HepG2 (cell line): ENCODE data around the gene TTPAL. TPM values are rescaled to one million over a fixed set of nuclear protein-coding genes. Genes with fewer than 3 reads are reported as not detected.

Experiments used
- AGO2 ChIP-seq: fragments of 200-400 bp; formaldehyde crosslinking; optimal IDR thresholded peaks from 2 replicates; pipeline ENCODE3; 2017; ENCODE audit warnings: mild to moderate bottlenecking, low read depth, low read length, moderate library complexity
- EEA1 ChIP-seq: sonication (generic); formaldehyde crosslinking; IDR thresholded peaks from 2 replicates; pipeline ENCODE4 v1.5.1; 2020; ENCODE audit warnings: mild to moderate bottlenecking, missing genetic modification reagents, borderline replicate concordance
- GFI1 ChIP-seq: sonication (generic); formaldehyde crosslinking; IDR thresholded peaks from 2 replicates; pipeline ENCODE4 v1.5.0; 2020; ENCODE audit warnings: missing genetic modification reagents, mild to moderate bottlenecking, borderline replicate concordance
- HHEX ChIP-seq: IDR thresholded peaks from 2 replicates; pipeline ENCODE4 v1.6.1; 2016; ENCODE audit warnings: control low read depth
- HNRNPK ChIP-seq: fragments of 200-400 bp; formaldehyde crosslinking; IDR thresholded peaks from 2 replicates; pipeline ENCODE4 v1.6.1; 2018; ENCODE audit warnings: low read length, low read depth, moderate library complexity, mild to moderate bottlenecking; ENCODE audit not compliant: poor library complexity, severe bottlenecking
- MAZ ChIP-seq, 2 experiments: sonication (generic) in 1 of 2; formaldehyde crosslinking in 1 of 2; IDR thresholded peaks; 2 replicates each; pipeline versions ENCODE4 v1.5.0 to v1.6.1; 2012 to 2020; ENCODE audit warnings: low read depth in 2 of 2, mild to moderate bottlenecking in 2 of 2, borderline replicate concordance in 1 of 2, improper control_type of control experiment in 1 of 2, low read length in 1 of 2, missing genetic modification reagents in 1 of 2, moderate library complexity in 1 of 2
- NONO ChIP-seq, 2 experiments: fragments of 450-650 bp in 1 of 2; sonication (generic) in 1 of 2; formaldehyde crosslinking in 1 of 2; IDR thresholded peaks in 1 of 2; conservative IDR thresholded peaks in 1 of 2; 2 replicates each; pipeline versions ENCODE4 v1.6.1 to v1.8.0; 2017 to 2022; ENCODE audit warnings: mild to moderate bottlenecking in 1 of 2, missing genetic modification reagents in 1 of 2, moderate library complexity in 1 of 2
- SSRP1 ChIP-seq: IDR thresholded peaks from 2 replicates; pipeline ENCODE4 v1.6.1; 2016; ENCODE audit warnings: control low read depth
- ZBTB26 ChIP-seq: IDR thresholded peaks from 2 replicates; pipeline ENCODE4 v1.6.1; 2016; ENCODE audit warnings: missing compliant biosample characterization, missing genetic modification reagents, borderline replicate concordance
- ZC3H4 ChIP-seq: sonication (generic); formaldehyde crosslinking; IDR thresholded peaks from 2 replicates; pipeline ENCODE4 v1.4.0; 2020; ENCODE audit warnings: missing genetic modification reagents, borderline replicate concordance
- ZFP36 ChIP-seq: fragments of 150-350 bp; IDR thresholded peaks from 2 replicates; pipeline ENCODE4 v1.6.1; 2018; ENCODE audit warnings: borderline replicate concordance, low read length, low read depth; ENCODE audit not compliant: partially characterized antibody
- ZNF274 ChIP-seq: sonication (generic); formaldehyde crosslinking; IDR thresholded peaks from 2 replicates; pipeline ENCODE4 v1.5.1; 2020; ENCODE audit warnings: mild to moderate bottlenecking, missing genetic modification reagents
- ZNF3 ChIP-seq: IDR thresholded peaks from 2 replicates; pipeline ENCODE4 v1.7.0; 2017; ENCODE audit warnings: inconsistent platforms
- ZNF562 ChIP-seq: sonication (generic); formaldehyde crosslinking; IDR thresholded peaks from 2 replicates; pipeline ENCODE4 v1.8.0; 2022; ENCODE audit warnings: missing genetic modification reagents, borderline replicate concordance
- ZNF564 ChIP-seq: sonication (generic); formaldehyde crosslinking; IDR thresholded peaks from 2 replicates; pipeline ENCODE4 v1.8.1; 2023; ENCODE audit warnings: mild to moderate bottlenecking, missing genetic modification reagents
- ZNF572 ChIP-seq: sonication (generic); formaldehyde crosslinking; IDR thresholded peaks from 2 replicates; pipeline ENCODE4 v1.5.1; 2020; ENCODE audit warnings: mild to moderate bottlenecking, missing genetic modification reagents
- ZNF691 ChIP-seq: sonication (generic); formaldehyde crosslinking; IDR thresholded peaks from 2 replicates; pipeline ENCODE4 v1.4.0; 2020; ENCODE audit warnings: missing genetic modification reagents, low read depth, mild to moderate bottlenecking, borderline replicate concordance
- ZNF724P ChIP-seq: sonication (generic); formaldehyde crosslinking; IDR thresholded peaks from 2 replicates; pipeline ENCODE4 v1.8.0; 2022; ENCODE audit warnings: missing genetic modification reagents, borderline replicate concordance
- ZNF792 ChIP-seq: IDR thresholded peaks from 2 replicates; pipeline ENCODE4 v1.6.1; 2016
- ZSCAN21 ChIP-seq: sonication (generic); formaldehyde crosslinking; IDR thresholded peaks from 2 replicates; pipeline ENCODE4 v1.8.0; 2022; ENCODE audit warnings: mild to moderate bottlenecking, missing genetic modification reagents, moderate library complexity, borderline replicate concordance
- polyA plus RNA-seq, 8 experiments: library from polyadenylated mRNA; depleted of rRNA in 3 of 8; stranded (reverse) in 7 of 8; unstranded in 1 of 8; fragments of >200 nt; fragmentation: Illumina TruSeq in 4 of 8; extraction: Trizol in 4 of 8; gene quantifications; 2 replicates each; pipeline versions ENCODE4 v1.2.1 to v1.2.3, GENCODE V29; 2011 to 2016; ENCODE audit warnings: low read depth in 4 of 8, missing spikeins in 1 of 8, mixed read lengths in 1 of 8; ENCODE audit not compliant: insufficient read depth in 1 of 8
- total RNA-seq, 5 experiments: library from RNA; depleted of rRNA; stranded (reverse); fragments of >200 nt; fragmentation: Illumina TruSeq; extraction: Trizol; gene quantifications; 2 replicates each; pipeline ENCODE4 v1.2.3, GENCODE V29; 2016; ENCODE audit warnings: low read depth in 1 of 5
- TF ChIP-seq, protein P1 (sequence below): sonication (generic); formaldehyde crosslinking; IDR thresholded peaks from 2 replicates; pipeline ENCODE4 v1.5.0; 2020; ENCODE audit warnings: missing genetic modification reagents, mild to moderate bottlenecking, borderline replicate concordance
- TF ChIP-seq, protein P2 (sequence below): IDR thresholded peaks from 2 replicates; pipeline ENCODE4 v1.6.1; 2016; ENCODE audit warnings: mild to moderate bottlenecking, missing biosample characterization, missing genetic modification reagents

Gene TTPAL
- total and polyA plus RNA-seq, 2 of the 13 experiments (the other 11 are each of a cell fraction or from before 2014, with no cell fraction given), result 4.3 to 18.8 TPM

- TF ChIP-seq ZNF274 (no peak), ZNF792 (CRISPR knock-in tag) (peak; percentile 12; the same call in 1 of the 2 replicates), ZBTB26 (CRISPR knock-in tag) (no peak), ZFP36 (no peak), AGO2 (no peak), ZC3H4 (CRISPR knock-in tag) (no peak), EEA1 (CRISPR knock-in tag) (no peak), SSRP1 (CRISPR knock-in tag) (peak; percentile 92; the same call in 1 of the 2 replicates), HNRNPK (no peak), ZNF724P (no peak), ZNF572 (no peak), NONO (IDR thresholded peaks at IDR 0.05) (no peak), NONO (CRISPR knock-in tag; conservative IDR thresholded peaks at IDR 0.05) (no peak; the same call in 1 of the 2 replicates), MAZ (IDR thresholded peaks at IDR 0.05; ENCODE audit: borderline replicate concordance, low read depth, low read length) (no peak), MAZ (CRISPR knock-in tag; IDR thresholded peaks at IDR 0.05; ENCODE audit: low read depth) (no peak; the same call in 1 of the 2 replicates), HHEX (CRISPR knock-in tag) (no peak), ZNF562 (CRISPR knock-in tag) (no peak), ZNF691 (no peak), ZSCAN21 (no peak), GFI1 (no peak; the same call in 1 of the 2 replicates), ZNF564 (no peak), ZNF3 (CRISPR knock-in tag) (no peak)
- TF ChIP-seq, protein P1, sequence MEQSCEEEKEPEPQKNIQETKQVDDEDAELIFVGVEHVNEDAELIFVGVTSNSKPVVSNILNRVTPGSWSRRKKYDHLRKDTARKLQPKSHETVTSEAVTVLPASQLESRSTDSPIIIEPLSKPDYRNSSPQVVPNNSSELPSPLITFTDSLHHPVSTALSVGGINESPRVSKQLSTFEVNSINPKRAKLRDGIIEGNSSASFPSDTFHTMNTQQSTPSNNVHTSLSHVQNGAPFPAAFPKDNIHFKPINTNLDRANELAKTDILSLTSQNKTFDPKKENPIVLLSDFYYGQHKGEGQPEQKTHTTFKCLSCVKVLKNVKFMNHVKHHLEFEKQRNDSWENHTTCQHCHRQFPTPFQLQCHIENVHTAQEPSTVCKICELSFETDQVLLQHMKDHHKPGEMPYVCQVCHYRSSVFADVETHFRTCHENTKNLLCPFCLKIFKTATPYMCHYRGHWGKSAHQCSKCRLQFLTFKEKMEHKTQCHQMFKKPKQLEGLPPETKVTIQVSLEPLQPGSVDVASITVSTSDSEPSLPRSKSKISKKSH (CRISPR knock-in tag), result no peak
- TF ChIP-seq, protein P2, sequence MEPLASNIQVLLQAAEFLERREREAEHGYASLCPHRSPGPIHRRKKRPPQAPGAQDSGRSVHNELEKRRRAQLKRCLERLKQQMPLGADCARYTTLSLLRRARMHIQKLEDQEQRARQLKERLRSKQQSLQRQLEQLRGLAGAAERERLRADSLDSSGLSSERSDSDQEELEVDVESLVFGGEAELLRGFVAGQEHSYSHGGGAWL (CRISPR knock-in tag), result no peak
These were observed 14.4 kb upstream of the TTPAL start (continued) for GRCh38 chr20:44461142-44461802.
